Measurements from ENCODE around the gene RPS2.

Gene RPS2

DNA sequence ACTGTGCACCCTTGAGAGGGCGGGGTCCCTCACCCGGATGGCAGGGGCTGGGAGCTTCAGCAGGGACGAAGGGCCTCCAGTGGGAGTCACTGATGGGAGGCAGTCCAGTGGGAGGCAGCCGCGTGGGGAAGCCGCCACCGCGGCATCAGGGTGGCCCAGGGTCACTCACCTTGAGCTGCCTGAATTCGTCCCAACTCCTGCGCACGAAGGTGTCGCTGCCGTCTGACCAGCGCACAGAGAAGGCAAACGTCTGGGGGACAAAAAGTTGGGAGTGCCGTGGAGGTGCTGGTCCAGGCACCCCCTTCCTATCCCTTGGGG lies 16.1 kb upstream of the RPS2 start:
- Mint-ChIP-seq H3K9me3 (no peaks in the 10 kb centered on the region), H3K27ac (no peak overlapping the region), H3K4me1 (peaks cover 17% of the 10 kb centered on the region), H3K36me3 (ENCODE audit: low read depth) (peaks cover 5% of the 10 kb centered on the region), H3K4me3 (no peak overlapping the region), H3K27me3 (ENCODE audit: low read depth, poor library complexity) (peaks cover 58% of the 10 kb centered on the region)
- no peak for DNase-seq
- no peak for TF ChIP-seq CTCF (IDR thresholded peaks at IDR 0.05)

GRCh38 chr16:1980030-1980769 lies 15.6 kb upstream of the RPS2 start:
- no peak for TF ChIP-seq CTCF (IDR thresholded peaks at IDR 0.05)
- H3K4me1 Mint-ChIP-seq, result peaks cover 15% of the 10 kb centered on the region
- H3K27me3 Mint-ChIP-seq (ENCODE audit: low read depth, poor library complexity), result peaks cover 58% of the 10 kb centered on the region
- H3K4me3 Mint-ChIP-seq, result no peak overlapping the region
- H3K9me3 Mint-ChIP-seq, result no peaks in the 10 kb centered on the region
- H3K27ac Mint-ChIP-seq, result no peak overlapping the region
- H3K36me3 Mint-ChIP-seq (ENCODE audit: low read depth), result peaks cover 5% of the 10 kb centered on the region
- no peak for DNase-seq

DNA sequence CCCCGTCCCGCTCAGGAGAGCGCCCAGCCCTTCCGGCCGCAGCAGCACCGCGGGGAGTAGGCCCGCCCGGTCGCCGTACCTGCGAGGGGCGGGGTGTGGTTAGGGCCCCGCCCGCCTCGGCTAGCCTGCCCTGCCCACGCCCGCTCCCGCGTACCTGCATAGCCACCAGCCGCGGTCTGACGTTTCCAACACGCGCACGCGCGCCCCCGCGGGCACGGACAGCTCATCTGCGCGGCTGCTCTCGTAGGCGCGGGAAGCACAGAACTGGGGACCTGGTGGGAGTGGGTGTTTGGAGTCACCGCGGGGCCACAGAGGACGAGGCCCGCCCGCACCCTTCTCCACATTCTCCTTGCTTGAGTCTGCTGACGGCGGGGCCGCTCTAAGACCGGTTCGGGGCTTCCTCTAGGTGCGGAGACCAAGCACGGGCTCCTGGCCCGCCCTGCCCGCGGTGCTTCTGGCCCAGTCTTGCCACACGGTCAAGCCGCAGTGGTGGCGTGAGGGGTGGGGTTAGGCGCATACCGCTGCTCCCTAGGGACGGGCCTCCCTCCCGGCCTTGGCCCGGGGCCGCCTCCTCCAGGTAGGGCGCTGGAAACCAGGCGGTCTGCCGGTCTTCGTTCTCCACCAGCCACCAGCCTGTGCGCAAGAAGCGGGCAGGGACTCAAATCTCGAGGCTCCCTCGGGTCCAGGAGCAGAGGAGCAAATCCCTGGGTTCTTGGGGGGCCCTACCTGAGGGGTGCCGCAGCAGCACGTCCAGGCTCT lies 14.8 kb upstream of the RPS2 start:
- peak; percentile 47 for DNase-seq
- peaks cover 8% of the 10 kb centered on the region for H3K4me1 Mint-ChIP-seq
- peaks cover 5% of the 10 kb centered on the region for H3K36me3 Mint-ChIP-seq (ENCODE audit: low read depth)
- no peaks in the 10 kb centered on the region for H3K9me3 Mint-ChIP-seq
- no peak overlapping the region for H3K27ac Mint-ChIP-seq
- TF ChIP-seq CTCF (IDR thresholded peaks at IDR 0.05), result no peak
- H3K4me3 Mint-ChIP-seq, result no peak overlapping the region
- H3K27me3 Mint-ChIP-seq (ENCODE audit: low read depth, poor library complexity), result peaks cover 58% of the 10 kb centered on the region

GRCh38 chr16:1978476-1979120 lies 14.0 kb upstream of the RPS2 start:
- Mint-ChIP-seq H3K27ac (no peak overlapping the region), H3K4me3 (no peak overlapping the region), H3K9me3 (no peaks in the 10 kb centered on the region), H3K27me3 (ENCODE audit: low read depth, poor library complexity) (peaks cover 58% of the 10 kb centered on the region), H3K36me3 (ENCODE audit: low read depth) (peaks cover 5% of the 10 kb centered on the region), H3K4me1 (peaks cover 8% of the 10 kb centered on the region)
- DNase-seq, result no peak
- no peak for TF ChIP-seq CTCF (IDR thresholded peaks at IDR 0.05)

DNA sequence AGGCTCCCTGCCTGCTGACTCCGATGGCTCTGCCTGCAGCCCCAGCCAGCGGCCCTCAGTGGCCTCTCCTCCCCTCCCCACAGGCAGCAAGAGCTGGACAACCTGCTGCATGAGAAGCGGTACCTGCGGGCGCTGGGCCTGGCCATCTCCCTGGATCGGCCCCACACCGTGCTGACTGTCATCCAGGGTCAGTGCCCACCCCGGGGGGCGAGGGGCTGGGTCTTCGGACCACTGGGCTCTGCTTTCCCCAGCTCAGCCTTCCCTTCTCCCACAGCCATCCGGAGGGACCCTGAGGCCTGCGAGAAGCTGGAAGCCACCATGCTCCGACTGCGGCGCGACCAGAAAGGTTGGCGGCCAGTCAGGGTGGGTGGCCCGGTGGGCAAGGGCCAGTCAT lies 13.2 kb upstream of the RPS2 start:
- Mint-ChIP-seq H3K4me1 (peaks cover 6% of the 10 kb centered on the region), H3K27me3 (ENCODE audit: low read depth, poor library complexity) (peaks cover 52% of the 10 kb centered on the region), H3K27ac (no peak overlapping the region), H3K4me3 (no peak overlapping the region), H3K9me3 (no peaks in the 10 kb centered on the region), H3K36me3 (ENCODE audit: low read depth) (peaks cover 5% of the 10 kb centered on the region)
- DNase-seq, result no peak
- TF ChIP-seq CTCF (IDR thresholded peaks at IDR 0.05), result no peak

Measured in nephron progenitor cell (in vitro differentiated cells).